GM12891 (cell line): Measurements from ENCODE around the gene SMC6.

Experiments
- POLR2A ChIP-seq: IDR thresholded peaks from 2 replicates; pipeline ENCODE4 v1.6.1; 2011; ENCODE audit warnings: low read depth, low read length, control low read depth
- SPI1 ChIP-seq: IDR thresholded peaks from 2 replicates; pipeline ENCODE4 v1.6.1; 2011; ENCODE audit warnings: low read depth, low read length, control low read depth

DNA sequence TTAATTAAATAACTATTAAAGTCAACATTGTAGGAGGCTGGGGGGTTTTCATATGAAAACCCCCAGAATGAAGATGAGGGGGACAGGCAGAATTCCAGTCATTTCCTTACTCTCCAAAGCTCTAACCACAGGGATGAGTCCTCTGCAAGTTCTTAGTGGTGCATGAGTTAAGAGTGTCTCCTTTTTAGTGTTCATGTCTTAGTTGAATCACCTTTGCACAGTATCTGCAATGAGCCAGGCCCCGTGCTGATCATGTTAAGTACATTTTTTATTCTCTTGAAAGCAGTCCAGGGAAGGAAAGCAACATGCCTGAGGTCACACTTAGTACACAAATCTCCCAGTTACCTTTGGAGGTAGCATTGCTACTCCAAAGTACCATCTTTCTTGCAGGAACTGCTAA lies 36.9 kb upstream of the SMC6 start:
- no peak for TF ChIP-seq POLR2A
- TF ChIP-seq SPI1, result no peak
